Testis (tissue), 2 donors: Measurements from ENCODE around the gene SOX8.

Experiments used
- POLR2A ChIP-seq: fragments of 450-650 bp; IDR thresholded peaks from one replicate; pipeline ENCODE4 v1.6.1; 2017; ENCODE audit warnings: antibody characterized with exemption, mild to moderate bottlenecking, moderate library complexity
- TF ChIP-seq, protein P1 (sequence below), 3 experiments: fragments of 450-650 bp in 2 of 3; fragments of 200-600 bp in 1 of 3; sonication (generic) in 1 of 3; IDR thresholded peaks; one replicate each; pipeline ENCODE4 v1.5.1; 2016 to 2019; ENCODE audit warnings: antibody characterized with exemption in 3 of 3, mild to moderate bottlenecking in 2 of 3, moderate library complexity in 1 of 3

DNA sequence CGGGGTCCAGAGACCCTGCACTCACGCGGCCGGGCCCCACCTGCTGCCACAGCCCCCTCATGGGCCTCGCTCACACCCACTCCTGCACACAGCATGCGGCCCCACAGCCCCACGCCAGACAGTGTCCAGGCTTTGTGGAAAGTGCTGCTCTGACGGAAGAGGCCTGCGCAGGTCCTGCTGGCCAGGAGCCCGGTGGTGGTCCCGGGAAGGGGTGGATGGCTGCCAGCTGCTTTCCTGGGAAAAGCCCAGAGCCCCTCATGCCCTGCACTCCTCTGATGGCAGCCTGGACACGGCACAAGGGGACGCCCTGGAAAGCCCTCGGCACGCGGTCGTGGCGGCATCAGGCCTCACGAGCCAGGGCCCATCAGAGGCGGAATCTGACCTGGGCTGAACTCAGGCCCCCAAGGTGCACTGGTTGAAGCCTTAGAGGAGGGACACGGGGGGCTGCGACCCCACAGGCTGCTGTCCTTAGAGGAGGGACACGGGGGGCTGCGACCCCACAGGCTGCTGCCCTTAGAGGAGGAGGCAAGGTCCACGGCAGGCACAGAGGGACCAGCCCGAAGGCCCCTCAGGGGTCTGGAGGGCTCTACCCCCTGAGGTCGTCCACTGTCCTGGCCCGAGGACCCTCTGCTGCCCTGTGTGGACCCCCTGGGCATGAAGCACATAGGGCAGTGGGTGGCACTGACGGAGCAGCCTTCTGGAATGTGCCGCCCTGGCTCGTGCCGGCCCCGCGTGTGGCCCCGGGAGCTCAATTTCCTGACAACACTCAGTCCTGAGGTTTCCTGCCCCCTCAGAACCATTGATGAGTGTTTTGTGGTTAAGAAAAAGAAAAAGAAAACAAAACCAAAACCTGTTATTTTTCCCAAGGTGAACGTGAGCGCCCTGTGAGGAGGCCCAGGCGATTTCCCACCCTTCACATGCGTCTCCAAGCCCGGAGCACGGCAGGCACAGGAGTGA, 22.1 kb downstream of the SOX8 start:
- TF ChIP-seq, protein P1, sequence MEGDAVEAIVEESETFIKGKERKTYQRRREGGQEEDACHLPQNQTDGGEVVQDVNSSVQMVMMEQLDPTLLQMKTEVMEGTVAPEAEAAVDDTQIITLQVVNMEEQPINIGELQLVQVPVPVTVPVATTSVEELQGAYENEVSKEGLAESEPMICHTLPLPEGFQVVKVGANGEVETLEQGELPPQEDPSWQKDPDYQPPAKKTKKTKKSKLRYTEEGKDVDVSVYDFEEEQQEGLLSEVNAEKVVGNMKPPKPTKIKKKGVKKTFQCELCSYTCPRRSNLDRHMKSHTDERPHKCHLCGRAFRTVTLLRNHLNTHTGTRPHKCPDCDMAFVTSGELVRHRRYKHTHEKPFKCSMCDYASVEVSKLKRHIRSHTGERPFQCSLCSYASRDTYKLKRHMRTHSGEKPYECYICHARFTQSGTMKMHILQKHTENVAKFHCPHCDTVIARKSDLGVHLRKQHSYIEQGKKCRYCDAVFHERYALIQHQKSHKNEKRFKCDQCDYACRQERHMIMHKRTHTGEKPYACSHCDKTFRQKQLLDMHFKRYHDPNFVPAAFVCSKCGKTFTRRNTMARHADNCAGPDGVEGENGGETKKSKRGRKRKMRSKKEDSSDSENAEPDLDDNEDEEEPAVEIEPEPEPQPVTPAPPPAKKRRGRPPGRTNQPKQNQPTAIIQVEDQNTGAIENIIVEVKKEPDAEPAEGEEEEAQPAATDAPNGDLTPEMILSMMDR (IDR thresholded peaks at IDR 0.05): no peak
- TF ChIP-seq POLR2A: no peak
